Mucosa of stomach (tissue), 1 donor: ENCODE data around the gene SPDL1.

Source experiments
- H3K27me3 ChIP-seq: one replicate; pipeline ENCODE4 v1.7.0; 2013; ENCODE audit warnings: mild to moderate bottlenecking, low read length; ENCODE audit not compliant: control insufficient read depth, insufficient read depth
- H3K36me3 ChIP-seq: one replicate; pipeline ENCODE4 v1.7.0; 2013; ENCODE audit warnings: low read length; ENCODE audit not compliant: control insufficient read depth, insufficient read depth
- H3K4me1 ChIP-seq: one replicate; pipeline ENCODE4 v1.7.0; 2013; ENCODE audit warnings: mild to moderate bottlenecking, low read length; ENCODE audit not compliant: control insufficient read depth, insufficient read depth
- H3K4me3 ChIP-seq: one replicate; pipeline ENCODE4 v1.7.0; 2013; ENCODE audit warnings: low read length
- H3K9ac ChIP-seq: one replicate; pipeline ENCODE4 v1.7.0; 2013; ENCODE audit warnings: mild to moderate bottlenecking, low read length, moderate library complexity
- H3K9me3 ChIP-seq: one replicate; pipeline ENCODE4 v1.7.0; 2013; ENCODE audit warnings: mild to moderate bottlenecking, low read length, moderate library complexity; ENCODE audit not compliant: control insufficient read depth
- donor health status: Pancreatic carcinoma.

SPDL1 gene, protein sequence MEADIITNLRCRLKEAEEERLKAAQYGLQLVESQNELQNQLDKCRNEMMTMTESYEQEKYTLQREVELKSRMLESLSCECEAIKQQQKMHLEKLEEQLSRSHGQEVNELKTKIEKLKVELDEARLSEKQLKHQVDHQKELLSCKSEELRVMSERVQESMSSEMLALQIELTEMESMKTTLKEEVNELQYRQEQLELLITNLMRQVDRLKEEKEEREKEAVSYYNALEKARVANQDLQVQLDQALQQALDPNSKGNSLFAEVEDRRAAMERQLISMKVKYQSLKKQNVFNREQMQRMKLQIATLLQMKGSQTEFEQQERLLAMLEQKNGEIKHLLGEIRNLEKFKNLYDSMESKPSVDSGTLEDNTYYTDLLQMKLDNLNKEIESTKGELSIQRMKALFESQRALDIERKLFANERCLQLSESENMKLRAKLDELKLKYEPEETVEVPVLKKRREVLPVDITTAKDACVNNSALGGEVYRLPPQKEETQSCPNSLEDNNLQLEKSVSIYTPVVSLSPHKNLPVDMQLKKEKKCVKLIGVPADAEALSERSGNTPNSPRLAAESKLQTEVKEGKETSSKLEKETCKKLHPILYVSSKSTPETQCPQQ

GRCh38 chr5:169583424-169584220 lies at the start of gene SPDL1:
Gene SPDL1 (plus strand): TSS chr5:169583773. CDS start chr5:169588417, 4,644 bp downstream.
- Histone ChIP-seq H3K27me3 (no peaks in the 10 kb centered on the region), H3K4me3 (peak within 1 kb of the TSS; percentile 83), H3K36me3 (no peaks in the 10 kb centered on the region), H3K9ac (peak within 1 kb of the TSS; percentile 83), H3K4me1 (no peaks in the 10 kb centered on the region), H3K9me3 (no peaks in the 10 kb centered on the region)

GRCh38 chr5:169534311-169534880 lies 49.2 kb upstream of the SPDL1 start:
- H3K9me3 ChIP-seq: no peaks in the 10 kb centered on the region
- H3K4me1 ChIP-seq: no peaks in the 10 kb centered on the region
- no peak overlapping the region for H3K9ac ChIP-seq
- H3K27me3 ChIP-seq: no peaks in the 10 kb centered on the region
- no peaks in the 10 kb centered on the region for H3K36me3 ChIP-seq
- no peak overlapping the region for H3K4me3 ChIP-seq

DNA sequence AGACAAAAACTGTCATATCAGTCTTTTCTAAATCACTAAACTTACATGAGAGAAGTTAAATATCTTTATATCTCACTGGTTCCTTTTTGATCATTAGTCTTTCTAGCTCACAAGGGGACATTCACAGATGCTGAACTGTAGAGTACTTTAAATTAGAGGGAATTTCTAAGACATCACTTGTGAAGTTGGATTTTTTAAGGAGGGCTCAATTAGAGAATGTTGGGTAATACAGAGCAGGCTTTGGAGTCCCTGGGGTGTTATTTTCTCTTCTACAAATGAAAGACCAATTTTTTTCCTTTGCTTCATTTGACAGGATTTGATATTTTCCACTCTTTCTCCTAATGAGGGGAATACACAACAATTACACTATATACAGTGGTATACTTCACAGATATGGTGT lies 48.6 kb upstream of the SPDL1 start:
- Histone ChIP-seq H3K4me3 (no peak overlapping the region), H3K36me3 (no peaks in the 10 kb centered on the region), H3K27me3 (no peaks in the 10 kb centered on the region), H3K9ac (no peak overlapping the region), H3K4me1 (no peaks in the 10 kb centered on the region), H3K9me3 (no peaks in the 10 kb centered on the region)

GRCh38 chr5:169538944-169539343 lies 44.6 kb upstream of the SPDL1 start:
- Histone ChIP-seq H3K4me3 (no peak overlapping the region), H3K9ac (no peak overlapping the region), H3K36me3 (no peaks in the 10 kb centered on the region), H3K9me3 (no peaks in the 10 kb centered on the region), H3K27me3 (no peaks in the 10 kb centered on the region), H3K4me1 (no peaks in the 10 kb centered on the region)

DNA sequence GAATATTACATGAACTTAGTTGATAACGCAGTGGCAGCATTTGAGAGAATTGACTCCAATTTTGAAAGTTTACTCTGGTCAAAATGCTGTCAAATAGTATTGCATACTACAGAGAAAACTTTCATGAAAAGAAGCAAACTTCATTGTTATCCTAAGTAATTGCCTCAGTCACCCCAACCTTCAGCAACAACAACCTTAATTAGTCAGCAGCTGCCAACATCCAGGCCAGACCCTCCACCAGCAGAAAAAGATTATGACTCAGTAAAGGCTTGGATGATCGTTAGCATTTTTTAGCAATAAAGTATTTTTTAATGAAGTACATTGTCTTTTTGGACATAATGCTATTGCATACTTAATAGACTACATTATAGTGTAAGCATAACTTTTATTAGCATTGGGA lies 40.8 kb upstream of the SPDL1 start:
- Histone ChIP-seq H3K9me3 (no peaks in the 10 kb centered on the region), H3K9ac (no peak overlapping the region), H3K4me3 (no peak overlapping the region), H3K27me3 (no peaks in the 10 kb centered on the region), H3K4me1 (no peaks in the 10 kb centered on the region), H3K36me3 (no peaks in the 10 kb centered on the region)

GRCh38 chr5:169544264-169544950 lies 39.2 kb upstream of the SPDL1 start:
- Histone ChIP-seq H3K4me3 (no peak overlapping the region), H3K4me1 (no peaks in the 10 kb centered on the region), H3K36me3 (no peaks in the 10 kb centered on the region), H3K27me3 (no peaks in the 10 kb centered on the region), H3K9ac (no peak overlapping the region), H3K9me3 (no peaks in the 10 kb centered on the region)

DNA sequence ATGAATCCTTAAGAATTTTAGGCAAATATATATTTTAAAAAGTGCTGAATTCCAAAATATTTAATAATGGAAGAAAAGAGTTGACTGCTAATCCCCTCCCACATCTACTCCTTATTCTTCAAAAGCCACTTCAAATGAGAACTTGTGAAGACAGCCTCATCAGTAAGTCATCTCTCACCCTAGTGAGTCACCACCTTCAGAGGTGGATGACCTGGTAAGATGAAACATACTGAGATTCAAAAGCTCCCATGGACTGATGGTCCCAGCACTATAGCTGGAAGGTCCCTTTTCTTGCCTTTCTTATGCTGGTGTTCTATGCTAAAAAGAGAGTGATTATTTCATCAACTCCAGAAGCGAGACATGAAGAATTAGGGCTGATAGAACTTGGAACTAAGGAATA lies 37.8 kb upstream of the SPDL1 start:
- H3K27me3 ChIP-seq: no peaks in the 10 kb centered on the region
- H3K4me1 ChIP-seq: no peaks in the 10 kb centered on the region
- no peaks in the 10 kb centered on the region for H3K9me3 ChIP-seq
- H3K4me3 ChIP-seq: no peak overlapping the region
- H3K36me3 ChIP-seq: no peaks in the 10 kb centered on the region
- no peak overlapping the region for H3K9ac ChIP-seq

- Histone ChIP-seq H3K4me3 (no peak overlapping the region), H3K9me3 (no peaks in the 10 kb centered on the region), H3K36me3 (no peaks in the 10 kb centered on the region), H3K9ac (no peak overlapping the region), H3K4me1 (no peaks in the 10 kb centered on the region), H3K27me3 (no peaks in the 10 kb centered on the region)
Observed at GRCh38 chr5:169546346-169546745, 37.2 kb upstream of the SPDL1 start.

DNA sequence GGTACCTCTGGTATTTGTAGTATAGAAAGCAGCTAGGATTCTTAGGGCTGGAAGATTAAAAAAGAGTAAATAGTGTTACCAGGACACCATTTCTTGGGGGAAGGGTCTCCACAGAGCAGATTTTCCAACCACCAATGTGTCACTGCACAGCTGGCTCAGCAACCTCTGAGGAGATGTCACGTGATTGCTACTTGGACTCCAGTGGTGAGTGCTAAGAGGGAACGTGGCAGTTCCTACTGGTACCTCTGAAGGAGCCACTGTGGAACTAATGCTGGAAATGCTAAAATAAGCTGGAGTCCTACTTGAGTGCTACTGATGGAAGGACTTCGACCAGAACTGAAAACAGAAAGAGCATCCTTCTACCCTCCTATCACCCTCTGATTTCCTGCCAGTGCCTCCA lies 36.1 kb upstream of the SPDL1 start:
- Histone ChIP-seq H3K9me3 (no peaks in the 10 kb centered on the region), H3K9ac (no peak overlapping the region), H3K4me3 (no peak overlapping the region), H3K36me3 (no peaks in the 10 kb centered on the region), H3K4me1 (no peaks in the 10 kb centered on the region), H3K27me3 (no peaks in the 10 kb centered on the region)

- Histone ChIP-seq H3K36me3 (no peaks in the 10 kb centered on the region), H3K27me3 (no peaks in the 10 kb centered on the region), H3K4me3 (no peak overlapping the region), H3K4me1 (no peaks in the 10 kb centered on the region), H3K9me3 (no peaks in the 10 kb centered on the region), H3K9ac (no peak overlapping the region)
Observed at GRCh38 chr5:169548315-169548714, 35.3 kb upstream of the SPDL1 start.

DNA sequence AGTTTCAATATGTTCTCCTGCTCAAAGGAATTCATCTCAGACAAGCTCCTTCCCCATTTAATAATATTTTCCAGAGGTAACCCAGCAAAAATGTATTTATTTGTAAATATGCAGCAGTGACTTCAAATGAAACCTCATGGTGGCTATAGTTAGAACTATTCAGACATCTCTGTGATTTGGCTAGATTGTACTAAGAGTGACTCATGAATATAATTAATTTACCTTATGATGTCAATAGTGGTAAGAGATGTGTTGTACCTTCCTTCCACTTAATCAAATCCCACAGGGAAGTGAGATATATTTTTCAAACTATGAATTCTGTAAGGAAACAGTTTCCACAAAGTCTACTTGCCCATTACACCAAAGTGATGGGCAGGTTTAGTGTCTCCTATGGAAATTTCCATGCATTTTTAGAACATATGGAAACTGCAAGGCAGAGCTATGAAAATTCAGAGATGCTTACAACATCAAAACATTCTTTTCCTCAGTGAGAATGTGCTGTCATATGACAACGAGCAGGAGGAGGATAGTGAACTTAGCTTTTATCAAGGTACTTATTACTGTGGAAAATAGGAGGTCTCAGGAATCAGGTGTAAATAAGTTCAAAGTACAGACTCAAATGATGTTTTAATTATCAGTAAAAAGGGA lies 34.0 kb upstream of the SPDL1 start:
- Histone ChIP-seq H3K9me3 (no peaks in the 10 kb centered on the region), H3K9ac (no peak overlapping the region), H3K4me3 (no peak overlapping the region), H3K36me3 (no peaks in the 10 kb centered on the region), H3K27me3 (no peaks in the 10 kb centered on the region), H3K4me1 (no peaks in the 10 kb centered on the region)
